Fibroblast of lung (primary cell): ENCODE results near the gene GNAT1. TPM values are rescaled to one million over a fixed set of nuclear protein-coding genes. Genes with fewer than 3 reads are reported as not detected.

Source experiments
- DNase-seq, 2 donors: peaks; one replicate each; pipeline versions ENCODE4 v3.0.0 to v3.0.0-alpha.2; 2010; ENCODE audit warnings: low read depth in 2 of 2
- H2AFZ ChIP-seq: 2 replicates; pipeline ENCODE4 v1.5.1; 2012; ENCODE audit warnings: low read length, control low read depth, inconsistent platforms
- H3K27ac ChIP-seq: 2 replicates; pipeline ENCODE4 v1.5.1; 2011; ENCODE audit warnings: low read length, control low read depth; ENCODE audit not compliant: insufficient read depth
- H3K27me3 ChIP-seq: 2 replicates; pipeline ENCODE4 v1.5.1; 2011; ENCODE audit warnings: mild to moderate bottlenecking, low read length; ENCODE audit not compliant: control insufficient read depth, insufficient read depth
- H3K36me3 ChIP-seq: 2 replicates; pipeline ENCODE4 v1.5.1; 2011; ENCODE audit warnings: low read length; ENCODE audit not compliant: control insufficient read depth, insufficient read depth
- H3K4me1 ChIP-seq: 2 replicates; pipeline ENCODE4 v1.5.1; 2011; ENCODE audit warnings: low read length; ENCODE audit not compliant: control insufficient read depth, insufficient read depth; ENCODE audit errors: extremely low read depth
- H3K4me2 ChIP-seq: 2 replicates; pipeline ENCODE4 v1.5.1; 2011; ENCODE audit warnings: low read length, control low read depth; ENCODE audit not compliant: insufficient read depth; ENCODE audit errors: extremely low read depth
- H3K4me3 ChIP-seq, 4 experiments: fragments of 200-600 bp in 1 of 4; sonication (generic) in 1 of 4; replicated peaks in 1 of 4; 2 replicates each; pipeline ENCODE4 v1.5.1; 2011 to 2016; ENCODE audit warnings: low read length in 4 of 4, low read depth in 3 of 4, mild to moderate bottlenecking in 3 of 4, control low read depth in 2 of 4, inconsistent platforms in 1 of 4, mixed read lengths in 1 of 4; ENCODE audit not compliant: insufficient read depth in 1 of 4; ENCODE audit errors: control extremely low read depth in 1 of 4
- H3K79me2 ChIP-seq: 2 replicates; pipeline ENCODE4 v1.5.1; 2012; ENCODE audit warnings: mild to moderate bottlenecking, low read length, inconsistent platforms; ENCODE audit not compliant: control insufficient read depth, insufficient read depth
- H3K9ac ChIP-seq: 2 replicates; pipeline ENCODE4 v1.5.1; 2011; ENCODE audit warnings: mild to moderate bottlenecking, low read length, control low read depth; ENCODE audit not compliant: insufficient read depth
- H3K9me3 ChIP-seq: 2 replicates; pipeline ENCODE4 v1.5.1; 2012; ENCODE audit warnings: low read depth, low read length; ENCODE audit not compliant: control insufficient read depth, insufficient read depth
- H4K20me1 ChIP-seq: 2 replicates; pipeline ENCODE4 v1.5.1; 2011; ENCODE audit warnings: low read length; ENCODE audit not compliant: control insufficient read depth, insufficient read depth; ENCODE audit errors: extremely low read depth
- EZH2 ChIP-seq: IDR thresholded peaks from 2 replicates; pipeline ENCODE4 v1.5.1; 2012; ENCODE audit warnings: low read length, control low read depth, mild to moderate bottlenecking; ENCODE audit errors: missing control alignments
- polyA plus RNA-seq, 2 donors: library from polyadenylated mRNA; depleted of rRNA in 1 of 2; stranded (reverse) in 1 of 2; unstranded in 1 of 2; fragments of >200 nt; gene quantifications; 2 replicates each; pipeline ENCODE4 v1.2.1, GENCODE V29; 2011 to 2012; ENCODE audit warnings: missing spikeins in 1 of 2
- total RNA-seq: library from RNA; depleted of rRNA; stranded (reverse); fragments of >200 nt; gene quantifications from 2 replicates; pipeline ENCODE4 v1.2.1, GENCODE V29; 2014
- TF ChIP-seq, protein P1 (sequence below), 2 donors: IDR thresholded peaks in 1 of 2; conservative IDR thresholded peaks in 1 of 2; 1 replicate in 1 of 2; 2 replicates in 1 of 2; pipeline ENCODE4 v1.5.1; 2011 to 2012; ENCODE audit warnings: low read length in 2 of 2, control low read depth in 1 of 2, inconsistent platforms in 1 of 2, low read depth in 1 of 2, mild to moderate bottlenecking in 1 of 2

Gene GNAT1
- total and polyA plus RNA-seq, 2 donors (not counting 1 experiment from before 2014, with no cell fraction given) = not detected

- H4K20me1 ChIP-seq = no peaks in the 10 kb centered on the region
These were observed 22.6 kb upstream of the GNAT1 start for GRCh38 chr3:50168791-50169190.

DNA sequence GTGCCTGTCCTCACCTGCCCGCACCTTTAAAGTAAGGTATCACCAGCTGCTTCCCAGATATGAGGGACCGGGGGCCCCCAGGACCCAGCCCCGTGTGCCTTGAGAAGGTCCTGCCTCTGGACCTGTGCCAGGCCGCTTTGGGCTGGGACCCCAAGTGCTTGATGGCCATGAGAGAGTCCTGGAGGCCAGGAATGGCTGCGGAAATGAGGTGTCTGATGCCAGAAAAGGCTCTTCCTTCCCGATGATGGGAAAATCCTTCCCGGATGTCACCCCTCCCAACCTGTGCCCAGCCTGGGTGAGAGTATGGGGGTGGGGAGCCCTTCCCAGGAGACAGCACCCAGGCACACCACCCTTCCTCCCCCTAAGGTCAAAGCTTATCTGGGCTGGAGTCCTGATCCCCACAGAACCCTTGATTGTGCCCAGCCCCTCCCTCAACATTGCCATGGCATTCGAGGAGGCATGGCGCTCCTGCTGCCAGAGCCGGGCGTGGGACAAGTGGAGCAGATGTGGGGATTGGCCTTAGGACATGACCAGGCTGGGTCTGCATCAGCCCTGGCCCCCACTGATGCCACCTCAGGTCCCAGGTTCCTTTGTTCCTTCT, 22.1 kb upstream of the GNAT1 start:
- H3K79me2 ChIP-seq = no peaks in the 10 kb centered on the region
- no peak overlapping the region for H3K4me3 ChIP-seq
- H3K36me3 ChIP-seq = no peaks in the 10 kb centered on the region
- no peak overlapping the region for H2AFZ ChIP-seq
- H4K20me1 ChIP-seq = no peaks in the 10 kb centered on the region
- H3K27me3 ChIP-seq = no peaks in the 10 kb centered on the region
- no peak overlapping the region for H3K27ac ChIP-seq
- no peaks in the 10 kb centered on the region for H3K9me3 ChIP-seq
- TF ChIP-seq EZH2 = no peak
- TF ChIP-seq, protein P1, sequence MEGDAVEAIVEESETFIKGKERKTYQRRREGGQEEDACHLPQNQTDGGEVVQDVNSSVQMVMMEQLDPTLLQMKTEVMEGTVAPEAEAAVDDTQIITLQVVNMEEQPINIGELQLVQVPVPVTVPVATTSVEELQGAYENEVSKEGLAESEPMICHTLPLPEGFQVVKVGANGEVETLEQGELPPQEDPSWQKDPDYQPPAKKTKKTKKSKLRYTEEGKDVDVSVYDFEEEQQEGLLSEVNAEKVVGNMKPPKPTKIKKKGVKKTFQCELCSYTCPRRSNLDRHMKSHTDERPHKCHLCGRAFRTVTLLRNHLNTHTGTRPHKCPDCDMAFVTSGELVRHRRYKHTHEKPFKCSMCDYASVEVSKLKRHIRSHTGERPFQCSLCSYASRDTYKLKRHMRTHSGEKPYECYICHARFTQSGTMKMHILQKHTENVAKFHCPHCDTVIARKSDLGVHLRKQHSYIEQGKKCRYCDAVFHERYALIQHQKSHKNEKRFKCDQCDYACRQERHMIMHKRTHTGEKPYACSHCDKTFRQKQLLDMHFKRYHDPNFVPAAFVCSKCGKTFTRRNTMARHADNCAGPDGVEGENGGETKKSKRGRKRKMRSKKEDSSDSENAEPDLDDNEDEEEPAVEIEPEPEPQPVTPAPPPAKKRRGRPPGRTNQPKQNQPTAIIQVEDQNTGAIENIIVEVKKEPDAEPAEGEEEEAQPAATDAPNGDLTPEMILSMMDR (conservative IDR thresholded peaks at IDR 0.05 in 1 of 2, IDR thresholded peaks at IDR 0.05 in 1 of 2; ENCODE audit: low read depth in 1 of 2, low read length in 2 of 2) = no peak
- DNase-seq = no peak
- no peak overlapping the region for H3K9ac ChIP-seq
- H3K4me2 ChIP-seq = no peak overlapping the region
- peaks cover 20% of the 10 kb centered on the region for H3K4me1 ChIP-seq

More at GRCh38 chr3:50168791-50169190, 22.6 kb upstream of the GNAT1 start:
- Histone ChIP-seq H3K9ac (no peak overlapping the region), H2AFZ (no peak overlapping the region), H3K79me2 (no peaks in the 10 kb centered on the region), H3K4me2 (no peak overlapping the region), H3K4me3 (no peak overlapping the region), H3K27ac (no peak overlapping the region), H3K27me3 (no peaks in the 10 kb centered on the region), H3K36me3 (no peaks in the 10 kb centered on the region), H3K9me3 (no peaks in the 10 kb centered on the region), H3K4me1 (peaks cover 23% of the 10 kb centered on the region)
- no peak for TF ChIP-seq EZH2
- TF ChIP-seq, protein P1 (conservative IDR thresholded peaks at IDR 0.05 in 1 of 2, IDR thresholded peaks at IDR 0.05 in 1 of 2; ENCODE audit: low read depth in 1 of 2, low read length in 2 of 2) = no peak
- no peak for DNase-seq

- Histone ChIP-seq H3K4me2 (no peak overlapping the region), H3K27me3 (no peaks in the 10 kb centered on the region), H3K9me3 (no peaks in the 10 kb centered on the region), H3K27ac (no peak overlapping the region), H3K4me1 (peaks cover 14% of the 10 kb centered on the region), H3K79me2 (no peaks in the 10 kb centered on the region), H3K4me3 (no peak overlapping the region), H3K36me3 (no peaks in the 10 kb centered on the region), H2AFZ (no peak overlapping the region), H3K9ac (no peak overlapping the region), H4K20me1 (no peaks in the 10 kb centered on the region)
- no peak for TF ChIP-seq EZH2
- TF ChIP-seq, protein P1 (conservative IDR thresholded peaks at IDR 0.05 in 1 of 2, IDR thresholded peaks at IDR 0.05 in 1 of 2; ENCODE audit: low read depth in 1 of 2, low read length in 2 of 2) = no peak
- DNase-seq = no peak
These were observed 21.6 kb upstream of the GNAT1 start for GRCh38 chr3:50169858-50170257.
